Neural cell (in vitro differentiated cells): ENCODE results near the gene NSL1. TPM values are rescaled to one million over a fixed set of nuclear protein-coding genes. Genes with fewer than 3 reads are reported as not detected.

Experiments used
- H2AFZ ChIP-seq: fragments of 200-600, 300-800 bp; sonication (generic), shearing (Covaris generic); 2 replicates; pipeline ENCODE4 v1.6.0; 2014; ENCODE audit warnings: low read depth, mild to moderate bottlenecking, antibody characterized with exemption, low read length, moderate library complexity
- H3F3A ChIP-seq: fragments of 200-600 bp; shearing (Covaris generic); 2 replicates; pipeline ENCODE4 v1.6.1; 2016; ENCODE audit warnings: mild to moderate bottlenecking, moderate library complexity, mixed read lengths, antibody characterized with exemption, low read length; ENCODE audit not compliant: insufficient read depth, poor library complexity, severe bottlenecking
- H3K27ac ChIP-seq: fragments of 200-600, 300-800 bp; sonication (generic), shearing (Covaris generic); 2 replicates; pipeline ENCODE4 v1.5.1; 2014; ENCODE audit warnings: mild to moderate bottlenecking, low read length, moderate library complexity
- H3K27me3 ChIP-seq: fragments of 300-800, 200-600 bp; sonication (generic), shearing (Covaris generic); 2 replicates; pipeline ENCODE4 v1.6.0; 2014; ENCODE audit warnings: mild to moderate bottlenecking, low read depth, low read length, moderate library complexity; ENCODE audit not compliant: insufficient read depth
- H3K36me3 ChIP-seq: fragments of 300-800, 200-600 bp; sonication (generic), shearing (Covaris generic); 2 replicates; pipeline ENCODE4 v1.5.1; 2014; ENCODE audit warnings: mild to moderate bottlenecking, antibody characterized with exemption, low read length, moderate library complexity; ENCODE audit not compliant: insufficient read depth
- H3K4me2 ChIP-seq: fragments of 300-800, 200-600 bp; sonication (generic), shearing (Covaris generic); 2 replicates; pipeline ENCODE4 v1.6.0; 2014; ENCODE audit warnings: mild to moderate bottlenecking, low read length
- H3K4me3 ChIP-seq: fragments of 300-800, 200-600 bp; sonication (generic), shearing (Covaris generic); 2 replicates; pipeline ENCODE4 v1.5.1; 2014; ENCODE audit warnings: mild to moderate bottlenecking, low read length, moderate library complexity
- H3K79me2 ChIP-seq: fragments of 200-600 bp; shearing (Covaris generic); replicated peaks from 2 replicates; pipeline ENCODE4 v1.6.0; 2014; ENCODE audit warnings: mild to moderate bottlenecking, low read length, moderate library complexity; ENCODE audit not compliant: insufficient read depth
- H3K9ac ChIP-seq: fragments of 300-800, 200-600 bp; sonication (generic), shearing (Covaris generic); 2 replicates; pipeline ENCODE4 v1.6.1; 2016; ENCODE audit warnings: mild to moderate bottlenecking, low read length, mixed read lengths
- H3K9me2 ChIP-seq: fragments of 200-600 bp; shearing (Covaris generic); 2 replicates; pipeline ENCODE4 v1.6.1; 2016; ENCODE audit warnings: mild to moderate bottlenecking, low read length, mixed read lengths; ENCODE audit not compliant: insufficient read depth
- H3K9me3 ChIP-seq: fragments of 200-600, 300-800 bp; sonication (generic), shearing (Covaris generic); 2 replicates; pipeline ENCODE4 v1.6.1; 2016; ENCODE audit warnings: mild to moderate bottlenecking, mixed run types, low read length, moderate library complexity, mixed read lengths
- H4K20me1 ChIP-seq: fragments of 200-600 bp; shearing (Covaris generic); 2 replicates; pipeline ENCODE4 v1.6.1; 2016; ENCODE audit warnings: mild to moderate bottlenecking, mixed run types; ENCODE audit not compliant: insufficient read depth
- EP300 ChIP-seq: fragments of 450-650 bp; conservative IDR thresholded peaks from 2 replicates; pipeline ENCODE4 v1.6.1; 2014; ENCODE audit warnings: antibody characterized with exemption, mild to moderate bottlenecking, moderate library complexity; ENCODE audit not compliant: poor library complexity, severe bottlenecking
- EZH2 ChIP-seq: fragments of 200-600, 300-800 bp; shearing (Covaris generic), sonication (generic); IDR thresholded peaks from 2 replicates; pipeline ENCODE4 v1.6.1; 2014; ENCODE audit warnings: antibody characterized with exemption, low read length, borderline replicate concordance, mild to moderate bottlenecking; ENCODE audit not compliant: insufficient read depth, poor library complexity, severe bottlenecking
- MXI1 ChIP-seq: fragments of 450-650 bp; conservative IDR thresholded peaks from 2 replicates; pipeline ENCODE4 v1.6.1; 2014; ENCODE audit warnings: antibody characterized with exemption, mild to moderate bottlenecking; ENCODE audit not compliant: poor library complexity, severe bottlenecking
- POLR2AphosphoS5 ChIP-seq: IDR thresholded peaks from 2 replicates; pipeline ENCODE4 v1.6.1; 2012
- RAD21 ChIP-seq: fragments of 450-650 bp; conservative IDR thresholded peaks from 2 replicates; pipeline ENCODE4 v1.6.1; 2014; ENCODE audit warnings: antibody characterized with exemption, mild to moderate bottlenecking, moderate library complexity
- SMC3 ChIP-seq: fragments of 450-650 bp; conservative IDR thresholded peaks from 2 replicates; pipeline ENCODE4 v1.6.1; 2014; ENCODE audit warnings: antibody characterized with exemption, mild to moderate bottlenecking, moderate library complexity; ENCODE audit not compliant: poor library complexity
- TAF1 ChIP-seq: IDR thresholded peaks from 2 replicates; pipeline ENCODE4 v1.6.1; 2012; ENCODE audit warnings: low read depth
- polyA plus RNA-seq: library from polyadenylated mRNA; depleted of rRNA; stranded (reverse); fragments of >200 nt; gene quantifications from 2 replicates; pipeline ENCODE4 v1.2.3, GENCODE V29; 2014
- TF ChIP-seq, protein P1 (sequence below): IDR thresholded peaks from 2 replicates; pipeline ENCODE4 v1.6.1; 2012; ENCODE audit warnings: borderline replicate concordance
- TF ChIP-seq, protein P2 (sequence below): fragments of 450-650 bp; IDR thresholded peaks from 2 replicates; pipeline ENCODE4 v1.5.1; 2014; ENCODE audit warnings: antibody characterized with exemption, mild to moderate bottlenecking, moderate library complexity; ENCODE audit not compliant: poor library complexity, severe bottlenecking

The NSL1 gene
- polyA plus RNA-seq, 1 donor from 2014 or later = 40.4 TPM

DNA sequence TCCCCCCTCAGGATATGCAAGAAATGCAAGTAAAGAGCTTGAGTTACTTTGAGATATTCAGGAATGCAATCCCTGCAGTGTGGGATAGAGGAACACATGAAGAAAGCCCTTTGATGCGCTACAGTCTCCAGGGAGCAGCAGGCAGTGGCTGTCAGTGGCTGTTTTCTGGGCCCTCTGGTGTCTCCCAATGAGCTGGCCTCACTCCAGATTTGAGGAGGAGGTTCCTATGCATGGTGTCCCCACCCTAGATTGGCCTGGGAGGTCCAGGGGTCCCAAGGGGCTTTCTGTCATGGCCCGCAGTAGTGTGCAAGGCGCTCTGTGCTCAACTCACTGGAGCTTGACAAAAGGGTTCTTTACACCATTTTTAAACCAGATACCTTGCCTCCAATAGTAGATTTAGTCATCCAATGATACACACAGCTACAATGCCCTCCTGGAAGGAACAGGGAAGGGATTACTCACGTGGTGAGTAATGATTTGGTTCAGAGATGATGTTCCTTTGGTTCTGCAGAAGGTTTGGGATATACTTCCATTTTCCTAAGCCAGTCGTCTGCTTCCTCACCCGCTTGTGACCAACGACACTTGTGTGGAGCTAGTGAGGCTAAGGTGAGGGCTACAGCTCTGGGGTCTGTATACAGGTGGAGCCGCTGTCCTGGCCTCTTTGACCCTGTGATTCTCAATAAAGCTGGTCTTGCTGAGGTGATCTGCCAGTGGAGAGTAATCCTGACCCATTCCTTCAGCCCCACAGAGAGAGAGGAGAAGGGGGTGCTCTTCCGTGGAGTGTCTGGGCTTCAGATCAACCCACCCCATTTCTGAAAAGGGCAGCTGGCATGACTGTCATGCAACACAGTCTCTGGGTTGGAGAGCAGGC lies 98.6 kb downstream of the NSL1 start:
- no peaks in the 10 kb centered on the region for H3F3A ChIP-seq
- no peak overlapping the region for H2AFZ ChIP-seq

DNA sequence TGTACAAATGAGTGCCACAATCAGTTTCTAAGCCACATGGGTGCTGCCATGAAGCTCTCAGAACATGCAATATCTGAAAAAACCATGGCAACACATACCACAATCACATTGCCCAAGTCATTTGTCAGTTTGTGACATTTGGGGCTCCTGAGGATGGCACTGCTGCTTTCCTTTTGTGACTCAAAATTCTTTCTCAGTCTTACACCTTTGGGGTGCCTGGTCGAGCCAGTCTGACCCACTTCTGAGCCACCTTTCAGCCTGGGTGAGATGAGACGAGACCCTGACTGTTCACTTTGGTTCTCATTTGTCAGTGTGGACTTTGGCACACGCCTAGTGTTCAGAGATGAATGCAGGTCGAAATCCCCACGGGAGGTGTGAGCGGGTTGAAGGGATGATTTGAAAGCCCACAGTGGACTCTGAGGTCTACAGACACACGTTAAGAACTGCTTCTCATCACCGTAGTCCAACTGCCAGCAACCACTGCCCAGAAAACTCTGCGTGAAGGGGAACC lies 100.0 kb downstream of the NSL1 start:
- Histone ChIP-seq H3K36me3 (no peaks in the 10 kb centered on the region), H3F3A (no peaks in the 10 kb centered on the region), H2AFZ (no peak overlapping the region), H3K9me3 (no peaks in the 10 kb centered on the region), H3K9me2 (no peaks in the 10 kb centered on the region), H3K27ac (no peak overlapping the region), H3K79me2 (no peaks in the 10 kb centered on the region), H3K4me2 (no peak overlapping the region), H4K20me1 (no peaks in the 10 kb centered on the region), H3K4me3 (no peak overlapping the region), H3K9ac (no peak overlapping the region), H3K27me3 (peaks cover 8% of the 10 kb centered on the region)
- TF ChIP-seq POLR2AphosphoS5 (no peak), EP300 (no peak), SMC3 (no peak), EZH2 (no peak), RAD21 (no peak), TAF1 (no peak)
- TF ChIP-seq, protein P1, sequence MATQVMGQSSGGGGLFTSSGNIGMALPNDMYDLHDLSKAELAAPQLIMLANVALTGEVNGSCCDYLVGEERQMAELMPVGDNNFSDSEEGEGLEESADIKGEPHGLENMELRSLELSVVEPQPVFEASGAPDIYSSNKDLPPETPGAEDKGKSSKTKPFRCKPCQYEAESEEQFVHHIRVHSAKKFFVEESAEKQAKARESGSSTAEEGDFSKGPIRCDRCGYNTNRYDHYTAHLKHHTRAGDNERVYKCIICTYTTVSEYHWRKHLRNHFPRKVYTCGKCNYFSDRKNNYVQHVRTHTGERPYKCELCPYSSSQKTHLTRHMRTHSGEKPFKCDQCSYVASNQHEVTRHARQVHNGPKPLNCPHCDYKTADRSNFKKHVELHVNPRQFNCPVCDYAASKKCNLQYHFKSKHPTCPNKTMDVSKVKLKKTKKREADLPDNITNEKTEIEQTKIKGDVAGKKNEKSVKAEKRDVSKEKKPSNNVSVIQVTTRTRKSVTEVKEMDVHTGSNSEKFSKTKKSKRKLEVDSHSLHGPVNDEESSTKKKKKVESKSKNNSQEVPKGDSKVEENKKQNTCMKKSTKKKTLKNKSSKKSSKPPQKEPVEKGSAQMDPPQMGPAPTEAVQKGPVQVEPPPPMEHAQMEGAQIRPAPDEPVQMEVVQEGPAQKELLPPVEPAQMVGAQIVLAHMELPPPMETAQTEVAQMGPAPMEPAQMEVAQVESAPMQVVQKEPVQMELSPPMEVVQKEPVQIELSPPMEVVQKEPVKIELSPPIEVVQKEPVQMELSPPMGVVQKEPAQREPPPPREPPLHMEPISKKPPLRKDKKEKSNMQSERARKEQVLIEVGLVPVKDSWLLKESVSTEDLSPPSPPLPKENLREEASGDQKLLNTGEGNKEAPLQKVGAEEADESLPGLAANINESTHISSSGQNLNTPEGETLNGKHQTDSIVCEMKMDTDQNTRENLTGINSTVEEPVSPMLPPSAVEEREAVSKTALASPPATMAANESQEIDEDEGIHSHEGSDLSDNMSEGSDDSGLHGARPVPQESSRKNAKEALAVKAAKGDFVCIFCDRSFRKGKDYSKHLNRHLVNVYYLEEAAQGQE = no peak
- TF ChIP-seq, protein P2, sequence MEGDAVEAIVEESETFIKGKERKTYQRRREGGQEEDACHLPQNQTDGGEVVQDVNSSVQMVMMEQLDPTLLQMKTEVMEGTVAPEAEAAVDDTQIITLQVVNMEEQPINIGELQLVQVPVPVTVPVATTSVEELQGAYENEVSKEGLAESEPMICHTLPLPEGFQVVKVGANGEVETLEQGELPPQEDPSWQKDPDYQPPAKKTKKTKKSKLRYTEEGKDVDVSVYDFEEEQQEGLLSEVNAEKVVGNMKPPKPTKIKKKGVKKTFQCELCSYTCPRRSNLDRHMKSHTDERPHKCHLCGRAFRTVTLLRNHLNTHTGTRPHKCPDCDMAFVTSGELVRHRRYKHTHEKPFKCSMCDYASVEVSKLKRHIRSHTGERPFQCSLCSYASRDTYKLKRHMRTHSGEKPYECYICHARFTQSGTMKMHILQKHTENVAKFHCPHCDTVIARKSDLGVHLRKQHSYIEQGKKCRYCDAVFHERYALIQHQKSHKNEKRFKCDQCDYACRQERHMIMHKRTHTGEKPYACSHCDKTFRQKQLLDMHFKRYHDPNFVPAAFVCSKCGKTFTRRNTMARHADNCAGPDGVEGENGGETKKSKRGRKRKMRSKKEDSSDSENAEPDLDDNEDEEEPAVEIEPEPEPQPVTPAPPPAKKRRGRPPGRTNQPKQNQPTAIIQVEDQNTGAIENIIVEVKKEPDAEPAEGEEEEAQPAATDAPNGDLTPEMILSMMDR = no peak

More for the DNA sequence above, 98.6 kb downstream of the NSL1 start:
- Histone ChIP-seq H3K9me3 (no peaks in the 10 kb centered on the region), H4K20me1 (no peaks in the 10 kb centered on the region), H3K79me2 (no peaks in the 10 kb centered on the region), H3K27ac (no peak overlapping the region), H3K36me3 (no peaks in the 10 kb centered on the region), H3K9ac (no peak overlapping the region), H3K9me2 (no peaks in the 10 kb centered on the region), H3K4me2 (no peak overlapping the region), H3K4me3 (no peak overlapping the region), H3K27me3 (peaks cover 22% of the 10 kb centered on the region)
- TF ChIP-seq EZH2 (no peak), RAD21 (no peak), POLR2AphosphoS5 (no peak), TAF1 (no peak), SMC3 (no peak), EP300 (no peak), MXI1 (no peak)
- TF ChIP-seq, protein P1 = no peak
- TF ChIP-seq, protein P2 = no peak
